ENCODE results near the gene NOSIP.
"Not testable (repeated sequence)": the region's sequence is repeated elsewhere in the genome, so short reads cannot be mapped to it uniquely, and the experiment has no call there.

The NOSIP gene

DNA sequence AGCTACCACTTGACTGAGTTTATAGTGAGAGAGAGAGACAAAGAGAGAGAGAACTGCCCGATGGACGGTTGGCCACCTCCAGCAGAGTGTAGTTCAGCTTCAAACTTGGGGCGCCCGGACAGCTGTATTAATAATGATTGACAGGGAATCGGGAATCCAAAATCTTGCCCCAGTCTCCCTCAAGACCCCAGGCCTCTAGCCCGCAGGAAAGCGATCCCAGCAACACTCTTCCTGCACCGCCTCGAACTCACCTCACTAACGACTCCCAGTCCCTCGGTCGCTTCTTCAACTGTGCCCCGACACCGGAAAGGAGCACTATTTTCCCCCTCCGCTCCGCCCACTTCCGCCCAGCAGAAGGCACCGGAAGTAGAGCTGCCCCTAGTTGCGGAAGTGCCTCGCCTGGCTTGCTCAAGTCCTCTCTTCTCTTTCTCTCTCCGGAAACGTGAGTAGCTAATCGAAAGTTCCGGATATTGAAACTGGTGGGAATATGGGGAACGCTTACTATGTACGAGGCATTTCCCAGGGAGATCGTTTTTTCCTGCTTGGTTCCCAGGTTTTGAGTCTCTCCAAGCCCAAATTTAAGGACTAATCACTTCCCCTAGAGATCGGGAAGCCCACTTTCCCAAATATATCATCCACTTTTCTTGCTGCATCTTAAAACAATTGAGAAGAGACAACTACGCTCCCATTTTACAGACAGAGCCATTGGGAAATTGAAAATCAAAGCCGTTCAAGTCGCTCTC lies at the start of gene NOSIP:
TSS of gene NOSIP (minus strand) at position 293 of the 743 bp plus-strand sequence. CDS start 19,865 bp downstream, outside the sequence.
- peak; percentile 94 for DNase-seq (ENCODE audit: low spot score)

DNA sequence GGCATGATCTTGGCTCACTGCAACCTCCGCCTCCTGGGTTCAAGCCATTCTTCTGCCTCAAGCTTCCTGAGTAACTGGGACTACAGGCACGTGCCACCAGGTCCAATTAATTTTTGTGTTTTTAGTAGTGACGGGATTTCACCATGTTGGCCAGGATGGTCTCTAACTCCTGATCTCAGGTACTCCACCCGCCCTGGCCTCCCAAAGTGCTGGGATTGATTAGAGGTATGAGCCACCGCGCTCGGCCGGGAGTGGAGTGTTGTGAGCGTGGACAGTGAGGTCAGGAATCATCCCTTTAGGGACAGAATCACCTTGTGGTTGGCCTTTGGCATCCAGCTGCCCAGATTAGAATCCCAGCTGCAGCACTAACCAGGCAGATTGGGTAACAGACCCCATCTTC lies 49.3 kb upstream of the NOSIP start:
- DNase-seq (ENCODE audit: low spot score): no peak

- no peak for DNase-seq (ENCODE audit: low spot score)
Observed at GRCh38 chr19:49626226-49626625, 45.9 kb upstream of the NOSIP start.

GRCh38 chr19:49624967-49625910 lies 44.9 kb upstream of the NOSIP start:
- DNase-seq (ENCODE audit: low spot score): no peak

GRCh38 chr19:49617860-49618259 lies 37.5 kb upstream of the NOSIP start:
- DNase-seq (ENCODE audit: low spot score): not testable (repeated sequence)

DNA sequence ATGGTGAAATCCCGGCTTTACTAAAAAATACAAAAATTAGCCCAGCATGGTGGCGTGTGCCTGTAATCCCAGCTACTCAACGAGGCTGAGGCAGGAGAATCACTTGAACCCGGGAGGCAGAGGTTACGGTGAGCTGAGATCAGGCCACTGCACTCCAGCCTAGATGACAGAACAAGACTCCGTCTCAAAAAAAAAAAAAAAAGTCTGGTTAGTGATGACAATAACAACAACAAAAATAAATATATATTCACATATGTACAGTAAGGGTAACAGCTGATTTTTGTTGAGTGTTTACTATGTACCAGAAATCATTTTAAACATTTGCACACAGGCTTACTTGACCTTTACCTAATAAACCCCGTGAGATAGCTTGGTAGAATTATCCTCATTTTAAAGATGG lies 36.6 kb upstream of the NOSIP start:
- no peak for DNase-seq (ENCODE audit: low spot score)

- DNase-seq (ENCODE audit: low spot score): no peak
Observed at GRCh38 chr19:49616532-49616931, 36.2 kb upstream of the NOSIP start.

DNA sequence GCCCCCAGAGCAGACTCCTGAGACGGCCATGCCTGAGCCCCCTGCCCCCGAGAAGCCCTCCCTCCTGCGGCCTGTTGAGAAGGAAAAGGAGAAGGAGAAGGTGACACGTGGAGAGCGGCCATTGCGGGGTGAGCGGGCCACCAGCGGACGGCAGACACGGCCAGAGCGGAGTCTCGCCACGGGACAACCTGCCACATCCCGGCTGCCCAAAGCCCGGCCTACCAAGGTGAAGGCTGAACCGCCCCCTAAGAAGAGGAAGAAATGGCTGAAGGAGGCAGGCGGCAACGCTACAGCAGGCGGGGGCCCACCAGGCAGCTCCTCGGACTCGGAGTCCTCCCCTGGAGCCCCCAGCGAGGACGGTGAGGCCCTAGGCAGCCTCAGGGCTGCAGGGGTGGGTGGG lies 35.5 kb upstream of the NOSIP start:
- DNase-seq (ENCODE audit: low spot score): no peak

DNA sequence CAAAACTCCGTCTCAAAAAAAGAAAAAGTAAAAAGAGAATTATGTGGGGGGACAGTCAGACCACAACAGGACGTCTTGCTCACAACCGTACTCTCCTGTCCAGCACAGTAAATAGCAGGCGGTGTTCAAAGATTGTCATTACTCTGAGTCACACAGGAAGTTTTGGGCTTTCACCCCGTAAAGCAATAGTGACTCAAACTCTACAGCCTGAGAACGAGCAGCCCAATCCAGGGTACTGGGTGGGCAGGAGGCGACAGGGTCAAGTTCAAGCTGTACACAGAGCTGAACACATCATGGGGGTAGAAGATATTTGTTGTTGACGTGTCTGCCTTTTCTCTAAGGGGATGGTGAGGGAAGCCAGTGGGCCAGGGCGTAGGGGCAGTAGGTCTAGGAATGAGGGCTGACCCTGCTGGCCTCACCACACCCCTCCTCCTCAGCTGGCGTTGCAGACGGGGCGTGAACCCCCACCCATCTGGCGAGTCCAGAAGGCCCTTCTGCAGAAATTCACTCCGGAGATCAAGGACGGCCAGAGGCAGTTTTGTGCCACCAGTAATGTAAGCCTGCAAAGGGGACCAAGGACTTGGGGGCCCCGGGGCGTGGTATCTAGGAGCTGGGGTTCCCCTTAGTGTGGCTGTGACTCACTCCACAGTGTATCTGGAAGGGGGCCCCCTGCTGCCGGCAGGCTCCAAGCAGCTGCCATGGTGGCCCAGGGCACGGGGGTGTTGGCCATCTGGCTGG lies 33.9 kb upstream of the NOSIP start:
- DNase-seq (ENCODE audit: low spot score): no peak

- DNase-seq (ENCODE audit: low spot score): no peak
Observed at GRCh38 chr19:49613374-49613773, 33.0 kb upstream of the NOSIP start.

- no peak for DNase-seq (ENCODE audit: low spot score)
Observed at GRCh38 chr19:49609499-49610092, 29.2 kb upstream of the NOSIP start.

DNA sequence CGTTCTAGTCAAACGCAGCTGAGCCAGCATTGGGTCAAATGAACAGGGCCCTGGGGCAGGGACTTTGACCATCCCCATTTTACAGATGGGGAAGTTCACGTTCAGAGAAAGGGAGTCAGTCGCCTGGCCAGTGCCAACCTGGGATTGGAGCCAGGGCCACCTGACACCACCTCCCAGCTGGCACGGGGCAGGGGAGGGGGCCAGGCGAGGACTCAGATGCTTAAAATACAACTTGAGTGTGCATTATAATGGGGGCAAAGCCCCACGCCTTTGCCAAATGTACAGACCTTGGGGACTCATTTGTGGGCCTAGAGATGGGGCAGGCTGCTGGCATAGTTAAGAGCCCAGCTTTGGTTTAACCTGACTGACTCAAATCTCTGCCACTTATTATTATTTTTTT lies 25.2 kb upstream of the NOSIP start:
- DNase-seq (ENCODE audit: low spot score): no peak

DNA sequence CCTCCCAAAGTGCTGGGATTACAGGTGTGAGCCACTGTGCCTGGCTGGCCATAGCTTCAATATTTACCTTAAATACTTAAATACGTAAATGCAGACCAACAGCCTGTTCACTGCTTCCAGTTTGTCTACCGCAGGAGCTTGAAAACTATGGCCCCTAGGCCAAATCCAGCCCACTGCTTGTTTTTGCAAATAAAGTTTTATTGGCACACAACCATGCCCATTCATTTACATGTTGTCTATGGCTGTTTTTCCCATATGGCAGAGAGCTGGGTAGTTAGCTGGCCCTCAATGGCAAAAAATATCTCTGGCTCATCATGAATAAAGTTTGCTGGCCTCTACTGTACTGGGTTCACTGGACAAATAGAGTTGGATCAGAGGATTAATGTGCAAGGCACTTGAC lies 22.4 kb upstream of the NOSIP start:
- no peak for DNase-seq (ENCODE audit: low spot score)

- DNase-seq (ENCODE audit: low spot score): no peak
Observed at GRCh38 chr19:49601482-49602038, 21.2 kb upstream of the NOSIP start.

DNA sequence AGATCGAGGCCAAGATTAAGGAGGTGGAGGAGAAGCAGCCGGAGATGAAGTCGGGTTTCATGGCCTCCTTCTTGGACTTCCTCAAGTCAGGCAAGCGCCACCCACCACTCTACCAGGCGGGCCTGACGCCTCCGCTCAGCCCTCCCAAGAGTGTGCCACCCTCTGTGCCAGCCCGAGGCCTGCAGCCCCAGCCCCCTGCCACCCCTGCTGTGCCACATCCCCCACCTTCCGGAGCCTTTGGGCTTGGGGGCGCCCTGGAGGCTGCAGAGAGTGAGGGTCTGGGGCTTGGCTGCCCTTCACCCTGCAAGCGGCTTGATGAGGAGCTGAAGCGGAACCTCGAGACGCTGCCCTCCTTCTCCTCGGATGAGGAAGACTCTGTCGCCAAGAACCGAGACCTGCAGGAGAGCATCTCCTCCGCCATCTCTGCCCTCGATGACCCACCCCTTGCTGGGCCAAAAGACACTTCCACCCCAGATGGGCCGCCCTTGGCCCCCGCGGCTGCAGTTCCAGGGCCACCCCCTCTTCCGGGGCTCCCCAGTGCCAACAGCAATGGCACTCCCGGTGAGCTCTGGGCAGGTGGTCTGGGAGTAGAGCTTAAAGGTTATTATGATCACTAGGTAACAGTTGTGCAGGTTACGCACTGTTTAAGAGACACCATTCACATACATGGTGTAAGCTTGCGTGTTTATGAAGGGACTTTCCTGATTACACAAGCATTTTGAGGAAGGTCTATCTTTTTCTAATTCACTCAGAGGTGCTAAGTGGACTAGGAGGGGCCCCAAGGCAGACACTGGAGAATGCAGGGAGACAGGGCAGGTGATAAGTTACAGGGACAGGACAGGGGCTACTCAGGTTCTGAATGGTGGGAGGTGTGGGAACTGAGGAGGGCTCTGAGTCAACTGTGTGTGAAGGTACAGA lies 19.3 kb upstream of the NOSIP start:
- DNase-seq (ENCODE audit: low spot score): no peak

- no peak for DNase-seq (ENCODE audit: low spot score)
Observed at GRCh38 chr19:49597703-49597974, 17.3 kb upstream of the NOSIP start.

- DNase-seq (ENCODE audit: low spot score): no peak
Observed at GRCh38 chr19:49596954-49597702, 16.8 kb upstream of the NOSIP start.

DNA sequence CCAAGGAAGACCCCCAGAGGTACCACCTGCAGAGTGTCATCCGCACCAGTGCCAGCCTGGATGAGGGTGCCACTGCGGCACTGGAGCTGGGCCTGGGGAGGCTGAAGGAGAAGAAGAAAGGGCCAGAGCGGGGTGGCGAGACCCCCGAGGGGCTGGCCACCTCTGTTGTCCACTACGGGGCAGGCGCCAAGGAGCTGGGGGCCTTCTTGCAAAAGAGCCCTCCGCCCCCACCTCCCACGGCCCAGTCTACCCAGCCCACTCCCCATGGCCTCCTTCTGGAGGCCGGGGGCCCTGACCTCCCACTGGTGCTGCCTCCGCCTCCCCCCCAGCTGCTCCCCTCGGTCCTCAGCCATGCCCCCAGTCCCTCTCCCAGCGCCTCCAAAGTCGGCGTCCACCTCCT lies 16.1 kb upstream of the NOSIP start:
- DNase-seq (ENCODE audit: low spot score): no peak

GRCh38 chr19:49595819-49596404 lies 15.6 kb upstream of the NOSIP start:
- no peak for DNase-seq (ENCODE audit: low spot score)
